ENCODE measurements around the gene RUNDC3A.

Gene RUNDC3A

GRCh38 chr17:44283344-44284023 is 24.9 kb upstream of the RUNDC3A start:
- no peak for DNase-seq (ENCODE audit: low spot score)

DNA sequence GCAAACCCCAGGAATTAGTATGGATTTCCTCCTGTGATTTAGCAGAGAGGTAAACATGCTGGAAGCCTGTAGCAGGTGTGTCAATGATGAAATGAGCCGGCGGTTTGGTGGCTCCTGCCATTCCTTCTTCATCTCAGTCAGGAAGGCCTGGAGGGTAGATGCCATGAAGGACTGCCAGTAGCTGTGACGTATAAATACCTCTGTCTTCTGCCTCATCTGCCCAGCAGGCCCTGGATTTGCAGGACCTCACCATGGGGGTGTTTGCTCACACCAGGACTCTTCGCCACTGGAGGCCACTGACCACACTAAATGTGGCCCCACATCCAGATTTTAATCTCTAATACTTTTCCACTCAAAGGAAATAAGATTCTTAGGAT is 24.4 kb upstream of the RUNDC3A start:
- no peak for DNase-seq (ENCODE audit: low spot score)

GRCh38 chr17:44287651-44288050 is 20.8 kb upstream of the RUNDC3A start:
- DNase-seq (ENCODE audit: low spot score) = no peak

- no peak for DNase-seq (ENCODE audit: low spot score)
Observed at GRCh38 chr17:44293509-44294226, 14.7 kb upstream of the RUNDC3A start.

DNA sequence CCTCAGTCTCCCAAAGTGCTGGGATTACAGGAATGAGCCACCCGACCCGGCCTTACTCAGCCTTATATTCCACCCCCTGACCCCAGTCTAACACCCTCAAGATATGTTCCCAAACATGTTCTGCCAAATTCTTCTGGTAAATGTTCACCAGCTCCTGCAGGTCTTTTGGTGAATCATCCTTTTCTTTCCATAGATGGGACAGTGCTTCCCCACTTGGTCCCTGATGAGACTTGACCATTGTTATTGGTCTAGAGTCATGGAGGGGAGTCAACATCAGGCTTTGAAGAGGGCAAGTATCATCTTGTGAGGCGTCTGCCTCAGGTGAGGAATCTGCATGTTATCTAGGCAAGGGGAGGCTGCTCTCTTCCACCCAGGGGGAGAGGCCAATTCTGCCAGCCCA is 10.4 kb upstream of the RUNDC3A start:
- no peak for DNase-seq (ENCODE audit: low spot score)

DNA sequence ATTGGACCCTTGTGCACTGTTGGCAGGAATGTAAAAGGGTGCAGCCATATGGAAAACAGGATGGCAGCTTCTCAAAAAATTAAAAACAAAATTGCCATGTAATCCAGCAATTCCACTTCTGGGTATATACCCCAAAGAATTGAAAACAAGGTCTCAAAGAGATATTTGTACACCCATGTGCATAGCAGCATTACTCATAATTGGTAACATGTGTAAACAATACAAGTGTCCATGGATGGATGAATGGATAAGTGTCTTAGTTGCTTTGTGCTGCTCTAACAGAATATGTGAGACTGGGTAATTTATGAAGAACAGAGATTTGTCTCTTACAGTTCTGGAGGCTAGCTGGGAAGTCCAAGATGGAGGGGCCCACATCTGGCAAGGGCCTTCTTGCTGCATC is 3.8 kb upstream of the RUNDC3A start:
- DNase-seq (ENCODE audit: low spot score) = no peak

DNA sequence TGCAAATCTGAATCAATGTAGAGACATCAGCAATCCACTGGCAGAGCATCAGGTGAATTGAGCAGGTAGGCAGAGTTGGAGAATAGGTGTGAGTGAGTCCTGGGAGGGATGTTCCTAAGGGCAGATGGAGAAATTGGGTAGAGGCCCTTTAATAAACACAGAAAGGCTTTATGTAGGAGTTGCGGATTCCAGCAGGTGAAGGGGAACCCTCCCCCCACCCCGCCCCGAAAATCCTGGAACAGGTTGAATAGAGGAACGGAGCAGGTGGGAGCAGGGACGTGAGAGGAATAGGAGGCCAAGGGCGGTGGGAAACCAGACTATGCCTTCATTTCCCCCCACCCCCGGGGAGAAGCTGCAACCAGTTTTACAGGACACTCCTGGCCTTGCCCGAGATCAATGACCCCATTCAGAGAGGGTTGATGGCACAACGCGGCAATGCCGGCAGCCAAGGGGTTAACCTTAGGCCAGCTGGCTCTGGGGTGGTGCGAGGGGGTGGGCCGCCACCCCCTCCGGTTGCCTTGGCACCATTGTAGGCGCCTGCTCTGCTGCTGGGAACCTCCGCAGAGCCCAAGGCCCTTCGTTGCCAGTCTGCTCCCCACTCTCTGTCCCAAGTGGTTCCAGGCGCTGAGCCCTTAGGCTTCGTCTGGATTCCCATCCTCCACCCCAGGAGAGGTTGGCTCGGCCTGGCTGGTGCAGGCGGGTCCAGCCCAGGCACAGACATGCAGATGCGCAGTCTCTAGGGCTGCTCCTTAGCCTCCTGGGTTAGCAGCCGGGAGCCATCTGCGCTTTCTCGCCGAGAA is 814 bp upstream of the RUNDC3A start:
- DNase-seq (ENCODE audit: low spot score) = peak; percentile 74

DNA sequence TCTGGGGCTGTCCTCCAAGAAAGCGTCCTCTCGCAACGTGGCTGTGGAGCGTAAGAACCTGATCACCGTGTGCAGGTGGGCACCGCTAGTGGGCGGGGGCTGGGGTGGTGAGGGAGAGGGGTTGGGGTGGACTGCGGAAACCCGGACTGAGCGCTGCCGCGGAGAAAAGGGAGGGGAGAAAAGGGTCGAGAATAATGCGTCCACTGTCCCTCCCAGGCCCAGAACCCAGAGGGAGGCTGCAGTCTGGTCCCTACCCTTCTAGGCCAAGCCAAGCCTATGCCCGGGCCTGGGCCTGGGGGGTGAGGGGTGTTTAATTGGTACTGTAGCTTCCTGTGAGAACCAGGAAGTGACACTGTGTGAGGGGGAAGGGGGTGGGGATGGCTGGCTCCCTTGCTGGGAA is 464 bp downstream of the RUNDC3A start:
- DNase-seq (ENCODE audit: low spot score) = no peak

- DNase-seq (ENCODE audit: low spot score) = no peak
Observed at GRCh38 chr17:44309472-44309871, 1.1 kb downstream of the RUNDC3A start.

- no peak for DNase-seq (ENCODE audit: low spot score)
Observed at GRCh38 chr17:44310188-44310587, 1.8 kb downstream of the RUNDC3A start.

DNA sequence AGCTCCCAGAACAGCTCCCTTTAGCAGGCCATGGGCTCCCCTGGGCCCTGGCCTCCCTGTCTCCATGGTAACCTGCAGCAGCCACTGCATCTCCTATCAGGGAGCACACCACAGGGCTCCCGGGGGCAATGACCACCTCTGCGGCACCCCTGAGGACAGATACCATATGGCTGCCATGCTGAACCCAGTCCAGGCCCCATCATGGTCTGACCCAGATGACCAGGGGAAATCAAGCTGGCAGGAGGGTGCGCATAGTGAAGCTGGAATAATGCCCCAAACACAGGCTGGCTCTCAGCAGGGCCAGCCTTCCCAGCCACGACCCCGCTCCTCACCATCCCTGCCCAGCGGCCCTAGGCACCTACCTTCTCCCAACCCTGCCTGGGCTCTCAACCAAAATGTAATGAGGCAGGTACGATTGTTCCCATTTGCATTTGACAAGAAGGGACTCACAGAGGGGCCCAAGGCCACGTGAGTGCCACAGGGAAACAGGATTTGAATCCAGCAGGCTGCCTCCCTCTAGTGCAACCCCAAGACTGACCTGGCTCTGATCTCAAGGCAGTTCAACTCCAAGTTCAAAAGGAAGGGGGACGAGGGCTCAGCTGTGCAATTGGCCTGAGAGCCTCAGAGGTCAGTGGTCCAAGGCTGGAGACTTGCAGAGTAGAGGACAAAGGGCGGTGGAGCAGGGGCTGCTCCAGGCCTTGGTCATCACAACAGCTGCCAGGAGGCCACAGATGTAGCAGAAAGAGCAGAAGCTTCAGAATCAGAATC is 2.4 kb downstream of the RUNDC3A start:
- DNase-seq (ENCODE audit: low spot score) = no peak

- DNase-seq (ENCODE audit: low spot score) = no peak
Observed at GRCh38 chr17:44311562-44312181, 3.3 kb downstream of the RUNDC3A start.

GRCh38 chr17:44312396-44313104 is 4.1 kb downstream of the RUNDC3A start:
- no peak for DNase-seq (ENCODE audit: low spot score)

DNA sequence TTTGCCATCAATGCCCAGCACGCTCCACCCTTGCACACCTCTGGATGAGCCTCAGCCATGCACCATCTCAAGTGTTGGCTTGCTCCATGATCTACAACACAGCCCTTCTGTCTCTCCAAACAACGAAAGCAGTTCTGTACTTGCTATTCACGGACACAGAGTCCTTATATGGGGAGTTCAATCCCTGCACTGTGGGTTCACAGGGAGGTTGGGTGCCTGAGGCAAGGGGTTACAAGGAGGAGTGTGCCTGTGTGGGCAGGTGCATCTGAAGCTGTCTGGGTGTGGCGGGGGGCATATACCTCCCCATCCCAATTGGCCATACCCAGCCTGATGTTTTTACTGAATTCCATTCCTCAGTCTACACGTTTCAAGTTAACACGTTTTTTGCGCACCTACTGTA is 5.6 kb downstream of the RUNDC3A start:
- DNase-seq (ENCODE audit: low spot score) = no peak

GRCh38 chr17:44314524-44314868 is 6.1 kb downstream of the RUNDC3A start:
- no peak for DNase-seq (ENCODE audit: low spot score)

DNA sequence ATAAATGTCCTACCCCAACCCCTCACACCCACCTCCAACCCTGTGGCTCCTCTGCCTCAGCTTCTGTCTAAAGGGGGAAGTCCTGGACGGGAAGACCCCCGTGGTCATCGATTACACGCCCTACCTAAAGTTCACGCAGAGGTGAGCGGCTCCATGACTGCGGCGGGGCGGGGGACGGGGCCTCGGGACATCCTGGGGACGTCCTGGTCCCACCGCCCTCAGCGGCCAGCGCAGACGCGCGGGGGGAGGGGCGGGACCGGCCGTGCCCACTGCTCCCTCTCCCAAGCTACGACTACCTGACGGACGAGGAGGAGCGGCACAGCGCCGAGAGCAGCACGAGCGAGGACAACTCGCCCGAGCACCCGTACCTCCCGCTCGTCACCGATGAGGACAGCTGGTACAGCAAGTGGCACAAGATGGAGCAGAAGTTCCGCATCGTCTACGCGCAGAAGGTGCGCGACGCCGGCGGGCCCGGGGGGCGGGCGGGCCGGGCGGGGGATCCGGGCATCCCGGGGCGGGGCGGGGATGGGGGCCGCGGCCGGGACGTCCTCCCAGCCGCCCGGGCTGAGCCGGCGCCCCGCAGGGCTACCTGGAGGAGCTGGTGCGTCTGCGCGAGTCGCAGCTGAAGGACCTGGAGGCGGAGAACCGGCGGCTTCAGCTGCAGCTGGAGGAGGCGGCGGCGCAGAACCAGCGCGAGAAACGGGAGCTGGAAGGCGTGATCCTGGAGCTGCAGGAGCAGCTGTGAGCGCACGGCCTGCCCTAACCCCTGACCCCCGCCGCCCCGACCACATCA is 6.7 kb downstream of the RUNDC3A start:
- peak; percentile 73 for DNase-seq (ENCODE audit: low spot score)

DNA sequence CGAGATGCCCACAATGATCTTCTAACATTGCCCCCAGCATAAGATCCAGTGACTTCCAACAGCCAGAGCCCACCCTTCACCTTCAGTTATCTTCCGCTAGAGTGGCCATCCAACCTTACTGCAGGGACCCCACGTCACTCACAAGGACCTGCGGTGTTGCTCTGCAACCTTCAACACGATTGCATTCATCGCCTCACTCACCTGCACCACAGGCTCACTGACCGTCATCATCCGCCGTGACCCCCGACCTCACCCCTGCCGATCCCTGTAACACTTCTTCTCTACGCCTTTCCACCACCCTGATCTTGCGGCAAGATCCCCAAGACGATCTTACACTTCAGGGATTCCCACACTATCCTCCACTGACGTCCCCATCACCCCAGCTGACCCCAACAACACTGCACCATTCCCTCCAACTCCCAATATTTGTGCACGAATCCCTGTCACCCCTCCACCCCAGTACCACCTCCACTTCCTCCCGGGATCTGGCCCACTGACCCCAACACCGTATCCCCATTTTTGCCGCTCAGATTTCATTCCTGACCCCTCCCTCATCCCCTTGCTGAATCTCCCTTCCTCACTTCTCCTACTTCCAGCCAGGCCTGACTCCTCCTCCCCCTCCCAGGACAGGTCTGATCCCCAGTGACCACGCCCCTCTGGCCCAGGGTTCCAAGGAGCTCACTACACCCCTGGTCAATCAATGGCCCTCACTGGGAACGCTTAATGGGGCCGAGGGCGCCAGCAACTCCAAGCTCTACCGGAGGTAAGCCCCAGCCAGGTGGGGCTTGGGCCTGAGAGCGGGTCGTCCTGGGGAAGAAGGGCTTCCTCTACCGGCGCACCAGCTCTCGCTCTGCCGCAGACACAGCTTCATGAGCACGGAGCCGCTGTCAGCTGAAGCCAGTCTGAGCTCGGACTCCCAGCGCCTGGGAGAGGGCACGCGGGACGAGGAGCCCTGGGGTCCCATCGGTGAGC is 7.6 kb downstream of the RUNDC3A start:
- no peak for DNase-seq (ENCODE audit: low spot score)

DNA sequence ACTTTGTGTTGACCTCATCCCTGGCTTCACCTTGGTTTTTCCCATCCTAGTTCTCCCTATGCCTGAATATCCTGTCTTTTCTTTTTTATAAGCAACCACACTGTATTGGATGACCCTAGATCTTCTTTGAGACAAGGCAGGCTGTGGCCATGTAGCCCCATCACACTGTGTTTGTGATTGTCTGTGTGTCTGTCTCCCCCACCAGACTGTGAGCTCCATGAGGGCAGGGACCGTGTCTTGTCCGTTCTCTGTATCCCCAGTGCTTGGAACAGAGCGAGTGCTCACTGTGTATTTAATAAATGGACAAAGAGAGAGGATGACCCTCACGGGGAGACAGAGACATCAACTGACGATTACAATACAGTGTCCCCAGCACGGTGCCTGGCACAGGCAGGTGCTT is 9.1 kb downstream of the RUNDC3A start:
- no peak for DNase-seq (ENCODE audit: low spot score)

Measured in AG08396 (cell line).